Body of pancreas (tissue), 4 donors: ENCODE measurements around the gene CLIP2.

Source experiments
- POLR2A ChIP-seq, 3 donors: fragments of 450-650 bp; IDR thresholded peaks; one replicate each; pipeline ENCODE4 v1.6.1; 2016; ENCODE audit warnings: antibody characterized with exemption in 3 of 3, mild to moderate bottlenecking in 2 of 3
- TF ChIP-seq, protein P1 (sequence below), 7 experiments: fragments of 450-650 bp in 4 of 7; fragments of 200-600 bp in 3 of 7; sonication (generic) in 3 of 7; IDR thresholded peaks; one replicate each; pipeline ENCODE4 v1.5.1; 2016 to 2019; ENCODE audit warnings: antibody characterized with exemption in 7 of 7

DNA sequence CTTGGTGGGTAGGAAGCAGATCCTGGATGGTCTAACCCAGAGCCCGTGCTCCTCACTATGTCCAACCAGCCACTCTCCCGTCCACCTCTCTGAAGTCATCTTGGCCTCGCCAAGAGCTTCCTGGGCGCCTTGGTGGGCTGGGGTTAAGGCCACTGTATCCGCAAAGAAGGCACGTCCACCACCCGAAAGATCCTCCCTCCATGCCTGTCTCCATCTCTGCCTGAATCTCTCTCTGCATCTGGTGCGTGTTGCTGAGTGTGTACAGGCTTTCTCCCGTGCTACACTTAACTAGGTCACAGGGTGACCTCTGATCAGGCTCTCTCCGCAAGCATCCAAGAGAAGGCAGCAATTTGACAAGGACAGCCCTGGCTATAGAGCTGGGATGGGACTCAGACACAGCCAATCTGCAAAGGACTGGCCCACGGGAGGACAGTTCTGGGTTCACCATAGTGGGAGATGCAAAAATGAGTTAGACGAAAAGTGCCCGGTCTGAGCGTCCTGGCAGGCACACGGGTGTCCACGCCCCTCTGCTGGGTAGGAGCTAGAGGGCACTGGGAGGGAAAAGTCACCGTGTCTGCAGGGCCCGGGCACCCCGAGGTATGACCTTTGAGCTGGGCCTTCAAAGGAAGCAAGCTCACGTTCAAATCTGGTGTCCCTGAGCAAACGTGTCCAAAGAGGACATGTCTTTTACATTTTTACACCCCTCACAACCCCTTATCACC, 25.6 kb upstream of the CLIP2 start:
- TF ChIP-seq, protein P1, sequence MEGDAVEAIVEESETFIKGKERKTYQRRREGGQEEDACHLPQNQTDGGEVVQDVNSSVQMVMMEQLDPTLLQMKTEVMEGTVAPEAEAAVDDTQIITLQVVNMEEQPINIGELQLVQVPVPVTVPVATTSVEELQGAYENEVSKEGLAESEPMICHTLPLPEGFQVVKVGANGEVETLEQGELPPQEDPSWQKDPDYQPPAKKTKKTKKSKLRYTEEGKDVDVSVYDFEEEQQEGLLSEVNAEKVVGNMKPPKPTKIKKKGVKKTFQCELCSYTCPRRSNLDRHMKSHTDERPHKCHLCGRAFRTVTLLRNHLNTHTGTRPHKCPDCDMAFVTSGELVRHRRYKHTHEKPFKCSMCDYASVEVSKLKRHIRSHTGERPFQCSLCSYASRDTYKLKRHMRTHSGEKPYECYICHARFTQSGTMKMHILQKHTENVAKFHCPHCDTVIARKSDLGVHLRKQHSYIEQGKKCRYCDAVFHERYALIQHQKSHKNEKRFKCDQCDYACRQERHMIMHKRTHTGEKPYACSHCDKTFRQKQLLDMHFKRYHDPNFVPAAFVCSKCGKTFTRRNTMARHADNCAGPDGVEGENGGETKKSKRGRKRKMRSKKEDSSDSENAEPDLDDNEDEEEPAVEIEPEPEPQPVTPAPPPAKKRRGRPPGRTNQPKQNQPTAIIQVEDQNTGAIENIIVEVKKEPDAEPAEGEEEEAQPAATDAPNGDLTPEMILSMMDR (IDR thresholded peaks at IDR 0.05), result no peak
- TF ChIP-seq POLR2A (IDR thresholded peaks at IDR 0.05), result no peak
